NOMO-1 treated with DMSO at 0.1 percent for 48 hours (cell line): Measurements from ENCODE around the gene PRDX5.
"Not testable (repeated sequence)": the region's sequence is repeated elsewhere in the genome, so short reads cannot be mapped to it uniquely, and the experiment has no call there.

Source experiments
- DNase-seq: peaks from one replicate; lab custom pipeline; 2025; ENCODE audit not compliant: unreplicated experiment; lab: John Stamatoyannopoulos, UW

PRDX5 gene

DNA sequence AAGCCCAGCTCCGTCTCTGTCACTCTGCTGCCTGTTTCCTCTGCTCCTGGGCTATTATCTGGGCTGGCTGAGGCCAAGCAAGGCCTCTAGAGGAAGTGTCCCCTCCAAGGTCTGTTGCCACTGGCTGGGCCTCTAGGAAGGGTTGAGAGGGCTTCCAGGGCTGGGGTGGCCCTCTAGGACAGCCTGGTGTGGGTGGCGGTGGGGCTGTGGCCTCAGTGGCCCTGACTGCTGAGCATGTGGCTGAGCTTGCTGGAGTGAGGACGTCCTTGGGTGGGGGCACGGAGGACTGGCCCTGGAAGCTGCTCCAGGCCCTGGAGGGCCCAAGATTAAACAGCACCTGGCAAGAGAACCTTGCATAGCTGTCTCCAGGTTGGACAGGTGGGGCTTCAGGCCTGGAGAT is 6.1 kb downstream of the PRDX5 start:
- not testable (repeated sequence) for DNase-seq

DNA sequence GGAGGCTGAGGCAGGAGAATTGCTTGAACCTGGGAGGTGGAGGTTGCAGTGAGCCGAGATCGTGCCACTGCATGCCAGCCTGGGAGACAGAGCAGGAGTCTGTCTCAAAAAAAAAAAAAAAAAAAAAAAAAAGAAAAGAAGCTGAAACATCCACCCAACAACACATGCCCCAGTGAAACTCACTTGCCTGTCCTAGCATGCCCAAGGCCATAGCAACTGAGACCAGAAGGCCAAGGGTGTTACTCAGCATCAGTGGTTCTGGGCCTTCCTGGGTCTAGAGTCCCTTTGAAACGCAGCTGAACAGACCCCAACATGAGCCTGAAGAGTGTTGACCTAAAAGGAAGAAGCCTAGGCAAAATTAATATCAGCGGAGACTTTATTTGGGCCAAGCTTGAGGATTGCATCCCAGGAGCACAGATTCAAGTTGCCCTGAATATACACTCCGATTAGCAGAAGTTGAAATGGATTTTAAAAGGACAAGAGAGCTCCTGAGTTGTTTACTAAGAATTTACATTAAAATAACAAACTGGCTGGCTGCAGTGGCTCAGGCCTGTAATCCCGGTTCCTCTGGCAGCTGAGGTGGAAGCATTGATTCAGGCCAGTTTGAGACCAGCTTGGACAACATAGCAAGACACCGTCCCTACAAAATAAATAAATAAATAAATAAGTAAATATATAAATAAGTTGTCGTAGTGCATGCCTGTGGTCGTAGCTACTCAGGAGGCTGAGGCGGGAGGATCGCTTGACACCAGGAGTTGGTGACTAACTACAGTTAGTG is 7.0 kb downstream of the PRDX5 start:
- DNase-seq: no peak

GRCh38 chr11:64327375-64327774 is 9.5 kb downstream of the PRDX5 start:
- DNase-seq: no peak

- DNase-seq: no peak
Measured at GRCh38 chr11:64327993-64328392, 10.1 kb downstream of the PRDX5 start.

- no peak for DNase-seq
Measured at GRCh38 chr11:64330888-64331287, 13.0 kb downstream of the PRDX5 start.

- DNase-seq: peak; percentile 88
Measured at GRCh38 chr11:64331569-64332371, 13.8 kb downstream of the PRDX5 start.

DNA sequence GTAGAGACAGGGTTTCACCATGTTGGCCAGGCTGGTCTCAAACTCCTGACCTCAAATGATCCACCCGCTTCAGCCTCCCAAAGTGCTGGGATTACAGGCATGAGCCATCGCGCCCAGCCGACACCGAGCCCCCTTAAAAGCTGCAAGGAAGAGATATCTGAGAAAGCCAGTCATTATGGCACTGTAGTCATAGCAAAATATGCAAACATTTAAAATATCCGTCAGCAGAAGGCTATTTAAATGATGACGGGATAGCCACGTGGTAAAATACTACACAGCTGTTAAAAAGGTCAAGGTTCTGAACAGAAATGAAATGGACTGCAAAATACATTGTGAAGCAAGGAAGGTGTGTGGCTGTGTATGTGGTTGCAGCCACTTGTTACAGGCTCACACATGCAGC is 15.6 kb downstream of the PRDX5 start:
- no peak for DNase-seq

- peak; percentile 97 for DNase-seq
Measured at GRCh38 chr11:64334764-64335735, 17.1 kb downstream of the PRDX5 start.

- DNase-seq: no peak
Measured at GRCh38 chr11:64337538-64338249, 19.8 kb downstream of the PRDX5 start.

- DNase-seq: no peak
Measured at GRCh38 chr11:64338716-64339115, 20.8 kb downstream of the PRDX5 start.

GRCh38 chr11:64339286-64339685 is 21.4 kb downstream of the PRDX5 start:
- DNase-seq: no peak

- DNase-seq: peak; percentile 78
Measured at GRCh38 chr11:64339754-64340408, 22.0 kb downstream of the PRDX5 start, which contains the start of gene CCDC88B. Gene CCDC88B, plus strand, starts transcription at chr11:64340204. Its CDS starts 63 bp downstream, at chr11:64340267.

- DNase-seq: peak; percentile 57
Measured at GRCh38 chr11:64340671-64341335, 22.9 kb downstream of the PRDX5 start.

GRCh38 chr11:64341429-64341828 is 23.5 kb downstream of the PRDX5 start:
- DNase-seq: no peak

- peak; percentile 85 for DNase-seq
Measured at GRCh38 chr11:64341851-64342791, 24.2 kb downstream of the PRDX5 start.

DNA sequence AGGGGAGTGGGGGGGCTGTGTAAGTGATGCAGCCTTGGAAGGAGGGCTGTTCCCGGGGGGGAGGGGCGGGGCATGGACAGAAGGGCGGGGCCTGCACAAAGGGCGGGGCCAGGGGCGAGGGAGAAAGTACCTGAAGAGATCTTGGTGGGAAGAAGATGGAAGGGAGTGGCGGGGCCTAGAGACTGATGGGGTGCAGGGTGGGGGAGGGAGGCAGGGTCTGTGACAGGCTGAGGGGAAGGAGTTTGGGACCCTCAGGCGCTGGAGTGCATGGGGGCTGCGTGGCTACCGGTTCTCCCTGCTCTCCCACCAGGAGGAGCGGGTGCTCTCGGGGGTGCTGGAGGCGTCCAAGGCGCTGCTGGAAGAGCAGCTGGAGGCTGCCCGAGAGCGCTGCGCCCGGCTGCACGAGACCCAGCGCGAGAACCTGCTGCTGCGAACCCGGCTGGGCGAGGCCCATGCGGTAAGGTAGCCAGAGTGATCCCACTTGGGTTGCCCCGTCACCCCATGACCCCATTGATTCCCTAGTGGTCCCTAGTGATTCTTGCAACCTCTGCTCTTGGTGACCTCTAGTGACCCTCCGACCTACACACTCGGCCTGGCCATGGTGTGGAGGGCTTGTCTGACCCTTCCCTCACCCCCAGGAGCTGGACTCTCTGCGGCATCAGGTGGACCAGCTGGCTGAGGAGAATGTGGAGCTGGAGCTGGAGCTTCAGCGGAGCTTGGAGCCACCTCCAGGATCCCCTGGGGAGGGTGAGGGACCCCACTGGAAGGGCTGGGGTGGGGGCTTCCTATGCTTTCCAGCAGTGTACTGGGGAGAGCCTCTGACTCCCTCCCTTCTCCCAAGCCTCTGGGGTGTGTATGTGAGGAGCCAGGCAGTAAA is 25.2 kb downstream of the PRDX5 start:
- DNase-seq: no peak
